HL-60 (cell line): Measurements from ENCODE around the gene CDH19.

ENCODE experiments used
- DNase-seq, 2 experiments: peaks; one replicate each; pipeline ENCODE4 v3.0.0-alpha.2; 2010 to 2020; ENCODE audit warnings: low read depth in 1 of 2, low spot score in 1 of 2
- H3K27ac ChIP-seq: fragments of 250-450 bp; sonication (Bioruptor Pico); replicated peaks from 2 replicates; pipeline ENCODE4 v1.5.1; 2020; ENCODE audit warnings: mild to moderate bottlenecking, moderate library complexity
- H3K27me3 ChIP-seq: fragments of 250-450 bp; sonication (Bioruptor Pico); 2 replicates; pipeline ENCODE4 v1.5.1; 2021; ENCODE audit warnings: mild to moderate bottlenecking, moderate library complexity; ENCODE audit not compliant: insufficient read depth, poor library complexity, severe bottlenecking
- H3K4me3 ChIP-seq: replicated peaks from 2 replicates; pipeline ENCODE4 v1.5.1; 2011; ENCODE audit warnings: mild to moderate bottlenecking, control low read depth, low read length; ENCODE audit not compliant: insufficient read depth
- CTCF ChIP-seq: IDR thresholded peaks from one replicate; pipeline ENCODE4 v1.5.1; 2011; ENCODE audit warnings: low read length, control low read depth, inconsistent platforms; ENCODE audit not compliant: insufficient read depth
- GABPA ChIP-seq: IDR thresholded peaks from 2 replicates; pipeline ENCODE4 v1.6.1; 2012; ENCODE audit warnings: low read depth
- POLR2AphosphoS5 ChIP-seq: IDR thresholded peaks from 2 replicates; pipeline ENCODE4 v1.6.1; 2012; ENCODE audit warnings: low read depth
- SPI1 ChIP-seq: IDR thresholded peaks from 2 replicates; pipeline ENCODE4 v1.6.1; 2012; ENCODE audit warnings: low read depth, mild to moderate bottlenecking, borderline replicate concordance
- TF ChIP-seq, protein P1 (sequence below): IDR thresholded peaks from 2 replicates; pipeline ENCODE4 v1.6.1; 2012; ENCODE audit warnings: low read depth; ENCODE audit not compliant: insufficient replicate concordance

CDH19 gene

DNA sequence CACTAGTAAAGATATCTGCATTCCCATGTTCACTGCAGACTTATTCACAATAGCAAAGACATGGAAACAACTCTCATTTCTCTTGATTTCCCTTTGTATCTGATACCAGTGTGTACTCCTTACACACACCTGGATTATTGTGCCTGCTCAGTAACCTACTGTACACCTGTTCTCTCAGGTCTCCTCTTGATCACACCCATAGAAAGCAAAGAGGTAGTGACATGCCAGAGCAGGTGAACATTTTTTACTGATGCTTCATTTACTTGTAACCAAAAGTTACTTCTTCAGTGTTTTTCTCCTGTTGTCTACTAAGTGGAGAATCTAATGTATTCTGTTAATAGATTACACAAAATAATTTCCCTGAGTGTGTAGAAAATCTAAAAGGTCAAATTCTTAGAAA is 46.8 kb downstream of the CDH19 start:
- H3K27ac ChIP-seq, result no peak overlapping the region
- no peak for DNase-seq
- no peaks in the 10 kb centered on the region for H3K27me3 ChIP-seq
- H3K4me3 ChIP-seq, result no peak overlapping the region
- TF ChIP-seq CTCF (no peak), SPI1 (no peak), GABPA (no peak), POLR2AphosphoS5 (no peak)
- TF ChIP-seq, protein P1, sequence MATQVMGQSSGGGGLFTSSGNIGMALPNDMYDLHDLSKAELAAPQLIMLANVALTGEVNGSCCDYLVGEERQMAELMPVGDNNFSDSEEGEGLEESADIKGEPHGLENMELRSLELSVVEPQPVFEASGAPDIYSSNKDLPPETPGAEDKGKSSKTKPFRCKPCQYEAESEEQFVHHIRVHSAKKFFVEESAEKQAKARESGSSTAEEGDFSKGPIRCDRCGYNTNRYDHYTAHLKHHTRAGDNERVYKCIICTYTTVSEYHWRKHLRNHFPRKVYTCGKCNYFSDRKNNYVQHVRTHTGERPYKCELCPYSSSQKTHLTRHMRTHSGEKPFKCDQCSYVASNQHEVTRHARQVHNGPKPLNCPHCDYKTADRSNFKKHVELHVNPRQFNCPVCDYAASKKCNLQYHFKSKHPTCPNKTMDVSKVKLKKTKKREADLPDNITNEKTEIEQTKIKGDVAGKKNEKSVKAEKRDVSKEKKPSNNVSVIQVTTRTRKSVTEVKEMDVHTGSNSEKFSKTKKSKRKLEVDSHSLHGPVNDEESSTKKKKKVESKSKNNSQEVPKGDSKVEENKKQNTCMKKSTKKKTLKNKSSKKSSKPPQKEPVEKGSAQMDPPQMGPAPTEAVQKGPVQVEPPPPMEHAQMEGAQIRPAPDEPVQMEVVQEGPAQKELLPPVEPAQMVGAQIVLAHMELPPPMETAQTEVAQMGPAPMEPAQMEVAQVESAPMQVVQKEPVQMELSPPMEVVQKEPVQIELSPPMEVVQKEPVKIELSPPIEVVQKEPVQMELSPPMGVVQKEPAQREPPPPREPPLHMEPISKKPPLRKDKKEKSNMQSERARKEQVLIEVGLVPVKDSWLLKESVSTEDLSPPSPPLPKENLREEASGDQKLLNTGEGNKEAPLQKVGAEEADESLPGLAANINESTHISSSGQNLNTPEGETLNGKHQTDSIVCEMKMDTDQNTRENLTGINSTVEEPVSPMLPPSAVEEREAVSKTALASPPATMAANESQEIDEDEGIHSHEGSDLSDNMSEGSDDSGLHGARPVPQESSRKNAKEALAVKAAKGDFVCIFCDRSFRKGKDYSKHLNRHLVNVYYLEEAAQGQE, result no peak

GRCh38 chr18:66555585-66555984 is 48.3 kb downstream of the CDH19 start:
- TF ChIP-seq POLR2AphosphoS5, result no peak
- no peak for TF ChIP-seq GABPA
- TF ChIP-seq SPI1, result no peak
- H3K27me3 ChIP-seq, result no peaks in the 10 kb centered on the region
- DNase-seq, result no peak
- no peak overlapping the region for H3K27ac ChIP-seq
- H3K4me3 ChIP-seq, result no peak overlapping the region

DNA sequence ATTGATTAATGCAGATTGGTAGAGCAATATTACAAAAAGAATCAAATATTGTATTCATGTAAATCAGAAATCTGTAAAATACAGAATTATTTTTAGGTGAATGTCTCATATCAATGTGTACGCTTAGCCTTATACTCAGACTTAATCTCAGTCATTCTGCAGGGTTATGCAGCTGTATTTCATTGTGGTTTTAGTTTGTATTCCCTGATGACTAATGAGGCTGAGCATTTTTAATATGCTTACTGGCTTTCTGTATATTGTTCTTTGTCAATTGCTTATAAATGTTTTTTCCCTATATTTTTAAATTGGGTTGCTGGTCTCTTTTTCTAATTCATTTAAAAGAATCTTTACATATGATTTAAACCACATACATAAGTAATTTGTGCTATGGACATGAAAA is 50.1 kb downstream of the CDH19 start:
- no peak overlapping the region for H3K27ac ChIP-seq
- no peak overlapping the region for H3K4me3 ChIP-seq
- TF ChIP-seq, protein P1, result no peak
- TF ChIP-seq CTCF (no peak), POLR2AphosphoS5 (no peak), SPI1 (no peak), GABPA (no peak)
- no peak for DNase-seq
- H3K27me3 ChIP-seq, result no peaks in the 10 kb centered on the region

- H3K27ac ChIP-seq, result no peak overlapping the region
- no peak for DNase-seq
- H3K27me3 ChIP-seq, result no peaks in the 10 kb centered on the region
- no peak overlapping the region for H3K4me3 ChIP-seq
- TF ChIP-seq, protein P1, result no peak
- TF ChIP-seq POLR2AphosphoS5, result no peak
- no peak for TF ChIP-seq CTCF
- TF ChIP-seq SPI1, result no peak
- no peak for TF ChIP-seq GABPA
Observed at GRCh38 chr18:66550366-66550765, 53.5 kb downstream of the CDH19 start.
